SK-N-SH treated with all-trans-retinoic acid at 6 μM for 48 hours (cell line): Measurements from ENCODE around the gene PILRB.
"Not testable (repeated sequence)": the region's sequence is repeated elsewhere in the genome, so short reads cannot be mapped to it uniquely, and the experiment has no call there.

Source experiments
- ATAC-seq: fragments of 200-7000 bp; cut with Tn5 transposase; 3 replicates; pipeline ENCODE4 v1.9.1; 2020; ENCODE audit warnings: mild to moderate bottlenecking, moderate library complexity
- ARNTL ChIP-seq: fragments of 450-650 bp; formaldehyde crosslinking; IDR thresholded peaks from 2 replicates; pipeline ENCODE4 v1.5.0; 2020; ENCODE audit warnings: low read depth, mild to moderate bottlenecking, moderate library complexity, borderline replicate concordance
- BACH2 ChIP-seq: fragments of 250-450 bp; sonication (Bioruptor Pico); IDR thresholded peaks from 2 replicates; pipeline ENCODE4 v1.9.0; 2021; ENCODE audit warnings: mild to moderate bottlenecking, borderline replicate concordance
- CREB5 ChIP-seq: fragments of 250-450 bp; sonication (Bioruptor Pico); IDR thresholded peaks from 2 replicates; pipeline ENCODE4 v1.5.1; 2020; ENCODE audit warnings: low read depth, mild to moderate bottlenecking, moderate library complexity
- CSDC2 ChIP-seq: fragments of 250-450 bp; sonication (Bioruptor Pico); IDR thresholded peaks from 2 replicates; pipeline ENCODE4 v1.5.0; 2020; ENCODE audit warnings: mild to moderate bottlenecking, moderate library complexity
- ISL1 ChIP-seq: fragments of 250-450 bp; sonication (Bioruptor Pico); IDR thresholded peaks from 2 replicates; pipeline ENCODE4 v2.1.2; 2022; ENCODE audit warnings: mild to moderate bottlenecking, moderate library complexity
- OSR1 ChIP-seq: fragments of 250-450 bp; sonication (Bioruptor Pico); IDR thresholded peaks from 2 replicates; pipeline ENCODE4 v1.8.0; 2022; ENCODE audit warnings: moderate library complexity, mild to moderate bottlenecking, inconsistent platforms
- PPARA ChIP-seq: fragments of 250-450 bp; sonication (Bioruptor Pico); IDR thresholded peaks from 2 replicates; pipeline ENCODE4 v1.5.0; 2020; ENCODE audit warnings: mild to moderate bottlenecking, borderline replicate concordance
- RARB ChIP-seq: fragments of 250-450 bp; sonication (Bioruptor Pico); IDR thresholded peaks from 2 replicates; pipeline ENCODE4 v1.8.0; 2021; ENCODE audit warnings: mild to moderate bottlenecking, moderate library complexity
- SNAI2 ChIP-seq: fragments of 250-450 bp; sonication (Bioruptor Pico); IDR thresholded peaks from 2 replicates; pipeline ENCODE4 v1.5.0; 2020; ENCODE audit warnings: mild to moderate bottlenecking, moderate library complexity
- TOX ChIP-seq: fragments of 250-450 bp; sonication (Bioruptor Pico); IDR thresholded peaks from 2 replicates; pipeline ENCODE4 v1.8.0; 2021; ENCODE audit warnings: mild to moderate bottlenecking, moderate library complexity, borderline replicate concordance
- ZFP3 ChIP-seq: fragments of 250-450 bp; sonication (Bioruptor Pico); IDR thresholded peaks from 2 replicates; pipeline ENCODE4 v1.5.0; 2020; ENCODE audit warnings: mild to moderate bottlenecking, moderate library complexity
- ZFP30 ChIP-seq: fragments of 450-650 bp; formaldehyde crosslinking; IDR thresholded peaks from 2 replicates; pipeline ENCODE4 v1.5.0; 2022; ENCODE audit warnings: mild to moderate bottlenecking, moderate library complexity
- ZNF565 ChIP-seq: fragments of 450-650 bp; formaldehyde crosslinking; conservative IDR thresholded peaks from 2 replicates; pipeline ENCODE4 v1.5.0; 2020; ENCODE audit warnings: low read depth, mild to moderate bottlenecking, moderate library complexity
- ZNF70 ChIP-seq: fragments of 450-650 bp; formaldehyde crosslinking; IDR thresholded peaks from 2 replicates; pipeline ENCODE4 v1.5.0; 2020; ENCODE audit warnings: mild to moderate bottlenecking, moderate library complexity
- ZNF8 ChIP-seq: fragments of 450-650 bp; formaldehyde crosslinking; IDR thresholded peaks from 2 replicates; pipeline ENCODE4 v1.5.0; 2020; ENCODE audit warnings: mild to moderate bottlenecking, moderate library complexity
- TF ChIP-seq, protein P1 (sequence below): fragments of 250-450 bp; sonication (Bioruptor Pico); IDR thresholded peaks from 2 replicates; pipeline ENCODE4 v1.8.0; 2020; ENCODE audit warnings: mild to moderate bottlenecking, moderate library complexity, borderline replicate concordance
- TF ChIP-seq, protein P2 (sequence below): fragments of 250-450 bp; sonication (Bioruptor Pico); IDR thresholded peaks from 2 replicates; pipeline ENCODE4 v1.5.0; 2020; ENCODE audit warnings: mild to moderate bottlenecking, moderate library complexity

Gene PILRB

DNA sequence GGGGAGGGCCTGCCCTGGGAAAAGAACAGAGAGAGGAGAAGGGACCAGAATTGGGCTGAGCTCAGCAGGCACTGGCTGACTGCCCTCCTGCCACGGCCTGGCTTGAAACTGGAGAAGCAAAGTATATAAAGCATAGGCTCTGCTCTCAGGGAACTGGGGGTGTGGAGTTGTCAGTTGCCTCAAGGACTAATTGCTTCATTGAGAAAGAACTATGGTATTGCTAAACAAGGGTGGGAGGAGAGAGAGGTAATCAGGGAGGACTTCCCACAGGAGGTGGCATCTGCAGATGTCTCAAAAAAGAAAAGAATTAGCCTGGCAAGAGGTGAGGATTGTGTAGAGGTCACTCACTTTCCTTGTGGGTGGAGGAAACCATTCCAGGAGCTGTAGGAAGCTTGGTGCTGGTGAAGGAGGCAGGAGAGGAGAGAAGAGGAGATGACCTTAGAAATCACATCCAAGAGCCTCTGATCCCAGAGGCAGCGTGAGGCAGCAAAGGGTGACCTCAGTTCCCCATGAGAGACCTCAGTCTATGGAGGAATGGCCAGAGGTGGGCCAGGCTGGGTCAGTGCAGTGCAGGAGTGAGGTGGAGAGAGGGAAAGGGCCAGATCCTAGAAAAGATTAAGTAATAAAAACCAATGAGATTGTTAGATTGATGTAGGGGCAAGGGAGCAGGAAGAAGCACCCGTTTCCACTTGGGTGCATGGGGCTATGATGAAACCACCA lies 2.4 kb downstream of the PILRB start:
- no peak for ATAC-seq
- TF ChIP-seq ZNF8 (no peak), ZNF70 (CRISPR knock-in tag) (no peak), CREB5 (CRISPR knock-in tag) (no peak), ARNTL (CRISPR knock-in tag) (no peak), CSDC2 (CRISPR knock-in tag) (no peak), PPARA (CRISPR knock-in tag) (no peak), ZFP3 (no peak)

DNA sequence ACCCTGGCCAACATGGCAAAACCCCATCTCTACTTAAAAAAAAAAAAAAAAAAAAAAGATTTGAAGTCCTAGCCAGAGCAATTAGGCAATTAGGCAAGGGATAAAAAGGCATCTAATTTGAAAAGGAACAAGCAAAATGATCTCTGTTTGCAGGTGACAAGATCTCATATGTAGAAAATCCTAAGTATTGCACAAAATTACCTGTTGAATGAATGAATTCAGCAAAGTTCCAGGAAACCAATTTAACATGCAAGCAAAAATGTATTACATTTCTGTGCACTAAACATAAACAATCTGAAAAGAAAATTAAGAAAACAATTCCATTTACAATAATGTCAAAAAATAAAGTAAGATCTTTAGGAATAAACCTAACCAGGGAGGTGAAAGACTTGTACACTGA lies 5.2 kb downstream of the PILRB start:
- TF ChIP-seq SNAI2 (CRISPR knock-in tag) (no peak), ARNTL (CRISPR knock-in tag) (no peak), PPARA (CRISPR knock-in tag) (no peak), BACH2 (CRISPR knock-in tag) (no peak), CREB5 (CRISPR knock-in tag) (no peak), OSR1 (no peak)
- no peak for ATAC-seq

DNA sequence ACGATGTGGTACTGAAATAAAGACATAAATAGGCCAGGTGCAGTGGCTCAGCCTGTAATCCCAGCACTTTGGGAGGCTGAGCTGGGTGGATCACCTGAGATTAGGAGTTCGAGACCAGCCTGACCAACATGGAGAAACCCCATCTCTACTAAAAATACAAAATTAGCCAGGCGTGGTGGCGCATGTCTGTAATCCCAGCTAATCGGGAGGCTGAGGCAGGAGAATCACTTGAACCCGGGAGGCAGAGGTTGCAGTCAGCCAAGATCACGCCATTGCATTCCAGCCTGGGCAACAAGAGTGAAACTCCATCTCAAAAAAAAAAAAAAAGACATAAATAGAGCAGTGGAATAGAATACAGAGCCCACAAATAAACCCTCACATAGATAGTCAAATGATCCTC lies 5.9 kb downstream of the PILRB start:
- not testable (repeated sequence) for ATAC-seq

DNA sequence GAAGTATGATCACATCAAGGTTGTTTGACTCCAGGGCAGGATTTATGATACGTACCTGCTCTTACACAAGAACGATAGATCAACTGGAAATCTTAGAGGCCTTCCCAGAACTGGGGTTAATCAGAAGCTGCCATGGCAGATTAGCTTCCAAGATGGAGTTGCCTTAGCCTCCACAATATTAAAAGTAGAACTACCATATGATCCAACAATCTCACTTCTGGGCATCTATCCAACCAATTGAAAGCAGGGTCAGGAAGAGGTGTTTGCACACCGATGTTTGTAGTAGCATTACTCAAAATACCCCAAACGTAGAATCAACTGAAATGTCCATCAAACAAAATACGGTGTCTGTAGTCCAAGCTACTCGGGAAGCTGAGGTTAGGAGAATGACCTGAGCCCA lies 6.6 kb downstream of the PILRB start:
- TF ChIP-seq ZFP3 (no peak), ISL1 (CRISPR knock-in tag) (no peak), CREB5 (CRISPR knock-in tag) (no peak), ZNF70 (CRISPR knock-in tag) (no peak), OSR1 (no peak), SNAI2 (CRISPR knock-in tag) (no peak), ZFP30 (no peak), TOX (CRISPR knock-in tag) (no peak), ZNF565 (no peak)
- TF ChIP-seq, protein P1, sequence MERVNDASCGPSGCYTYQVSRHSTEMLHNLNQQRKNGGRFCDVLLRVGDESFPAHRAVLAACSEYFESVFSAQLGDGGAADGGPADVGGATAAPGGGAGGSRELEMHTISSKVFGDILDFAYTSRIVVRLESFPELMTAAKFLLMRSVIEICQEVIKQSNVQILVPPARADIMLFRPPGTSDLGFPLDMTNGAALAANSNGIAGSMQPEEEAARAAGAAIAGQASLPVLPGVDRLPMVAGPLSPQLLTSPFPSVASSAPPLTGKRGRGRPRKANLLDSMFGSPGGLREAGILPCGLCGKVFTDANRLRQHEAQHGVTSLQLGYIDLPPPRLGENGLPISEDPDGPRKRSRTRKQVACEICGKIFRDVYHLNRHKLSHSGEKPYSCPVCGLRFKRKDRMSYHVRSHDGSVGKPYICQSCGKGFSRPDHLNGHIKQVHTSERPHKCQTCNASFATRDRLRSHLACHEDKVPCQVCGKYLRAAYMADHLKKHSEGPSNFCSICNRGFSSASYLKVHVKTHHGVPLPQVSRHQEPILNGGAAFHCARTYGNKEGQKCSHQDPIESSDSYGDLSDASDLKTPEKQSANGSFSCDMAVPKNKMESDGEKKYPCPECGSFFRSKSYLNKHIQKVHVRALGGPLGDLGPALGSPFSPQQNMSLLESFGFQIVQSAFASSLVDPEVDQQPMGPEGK (CRISPR knock-in tag), result no peak
- ATAC-seq, result no peak

- not testable (repeated sequence) for ATAC-seq
These were observed 8.1 kb downstream of the PILRB start for GRCh38 chr7:100365998-100366367.

- peak; percentile 5; the same call in 2 of the 3 replicates for ATAC-seq
- peak; percentile 17; the same call in 1 of the 2 replicates for TF ChIP-seq CREB5 (CRISPR knock-in tag)
- TF ChIP-seq, protein P2, sequence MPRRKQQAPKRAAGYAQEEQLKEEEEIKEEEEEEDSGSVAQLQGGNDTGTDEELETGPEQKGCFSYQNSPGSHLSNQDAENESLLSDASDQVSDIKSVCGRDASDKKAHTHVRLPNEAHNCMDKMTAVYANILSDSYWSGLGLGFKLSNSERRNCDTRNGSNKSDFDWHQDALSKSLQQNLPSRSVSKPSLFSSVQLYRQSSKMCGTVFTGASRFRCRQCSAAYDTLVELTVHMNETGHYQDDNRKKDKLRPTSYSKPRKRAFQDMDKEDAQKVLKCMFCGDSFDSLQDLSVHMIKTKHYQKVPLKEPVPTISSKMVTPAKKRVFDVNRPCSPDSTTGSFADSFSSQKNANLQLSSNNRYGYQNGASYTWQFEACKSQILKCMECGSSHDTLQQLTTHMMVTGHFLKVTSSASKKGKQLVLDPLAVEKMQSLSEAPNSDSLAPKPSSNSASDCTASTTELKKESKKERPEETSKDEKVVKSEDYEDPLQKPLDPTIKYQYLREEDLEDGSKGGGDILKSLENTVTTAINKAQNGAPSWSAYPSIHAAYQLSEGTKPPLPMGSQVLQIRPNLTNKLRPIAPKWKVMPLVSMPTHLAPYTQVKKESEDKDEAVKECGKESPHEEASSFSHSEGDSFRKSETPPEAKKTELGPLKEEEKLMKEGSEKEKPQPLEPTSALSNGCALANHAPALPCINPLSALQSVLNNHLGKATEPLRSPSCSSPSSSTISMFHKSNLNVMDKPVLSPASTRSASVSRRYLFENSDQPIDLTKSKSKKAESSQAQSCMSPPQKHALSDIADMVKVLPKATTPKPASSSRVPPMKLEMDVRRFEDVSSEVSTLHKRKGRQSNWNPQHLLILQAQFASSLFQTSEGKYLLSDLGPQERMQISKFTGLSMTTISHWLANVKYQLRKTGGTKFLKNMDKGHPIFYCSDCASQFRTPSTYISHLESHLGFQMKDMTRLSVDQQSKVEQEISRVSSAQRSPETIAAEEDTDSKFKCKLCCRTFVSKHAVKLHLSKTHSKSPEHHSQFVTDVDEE (CRISPR knock-in tag), result no peak
- TF ChIP-seq RARB, result no peak
- TF ChIP-seq, all 23 proteins: peak for 1
These were observed 8.7 kb downstream of the PILRB start for GRCh38 chr7:100366411-100367250.
